ENCODE results near the gene PPIP5K1.

PPIP5K1 gene

DNA sequence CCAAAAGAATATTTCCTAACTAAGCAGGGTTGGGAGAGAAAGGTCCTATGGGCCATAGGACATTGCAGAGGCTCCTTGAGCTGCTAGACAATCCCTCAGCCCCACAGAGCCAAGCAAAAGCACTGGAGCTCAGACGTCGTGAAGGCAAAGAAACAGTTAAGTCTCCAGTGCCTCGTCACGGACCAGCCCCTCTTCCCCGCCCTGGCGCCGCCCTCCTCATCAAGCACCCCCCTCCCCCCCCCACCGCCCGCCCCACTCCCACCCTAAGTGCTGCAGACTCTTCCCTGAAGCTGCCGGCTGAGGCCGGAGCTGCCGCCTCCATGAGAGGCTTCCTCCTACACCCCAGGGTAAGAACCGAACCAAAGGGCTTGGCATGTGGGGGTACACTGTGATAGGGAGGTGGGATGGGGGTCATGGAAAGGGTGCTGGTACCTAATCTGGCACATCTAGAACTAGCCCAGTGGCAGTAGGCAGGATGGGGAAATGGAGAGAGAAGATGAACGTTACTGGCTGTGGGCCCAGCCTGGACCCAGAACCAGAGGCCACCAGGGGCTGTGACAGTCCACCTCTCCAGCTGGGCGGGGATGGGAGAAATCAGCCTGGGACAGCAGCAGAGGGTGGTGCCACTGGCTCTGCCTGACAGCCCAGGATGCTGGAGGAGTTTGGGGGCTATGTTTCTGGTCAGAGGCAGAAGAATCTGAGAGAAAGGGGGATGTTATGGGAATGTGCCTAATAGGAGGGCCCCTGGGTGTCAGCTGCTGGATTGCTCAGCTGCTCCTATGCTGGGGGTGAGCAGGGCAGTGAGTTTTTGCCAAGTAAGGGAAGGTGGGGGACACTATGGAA lies 72.4 kb downstream of the PPIP5K1 start, which contains the start of gene MAP1A:
Gene MAP1A, plus strand, starts transcription at position 255 of the 843 bp plus-strand sequence. CDS start 3,866 bp downstream, outside the sequence.
- DNase-seq (ENCODE audit: low spot score) = no peak

DNA sequence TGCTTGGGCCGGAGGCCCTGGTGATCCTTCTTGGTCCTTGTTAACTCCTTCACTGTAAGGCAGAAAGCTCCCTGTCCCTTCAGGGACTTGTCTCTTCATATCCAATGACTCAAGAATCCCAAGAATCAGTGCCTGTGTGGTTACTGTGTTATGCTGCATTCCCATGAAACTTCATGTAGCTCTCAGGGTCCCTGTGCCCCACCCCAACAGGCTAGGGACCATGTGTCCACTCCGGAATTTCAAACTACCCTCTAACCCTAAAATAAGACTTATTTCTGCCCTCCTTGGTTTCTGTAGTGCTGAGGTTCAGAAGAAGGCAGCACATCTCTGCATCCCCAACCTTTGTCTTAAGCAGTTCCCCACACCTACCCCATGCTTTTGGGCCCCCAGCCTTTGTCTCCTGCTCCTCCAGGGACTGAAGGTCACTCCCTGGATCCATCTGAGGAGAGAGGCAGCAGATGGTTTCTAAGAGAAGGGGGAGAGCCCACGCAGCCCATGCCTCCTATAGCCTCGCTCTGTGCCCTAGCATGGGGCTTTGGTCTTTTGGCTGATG lies 73.1 kb downstream of the PPIP5K1 start:
- no peak for DNase-seq (ENCODE audit: low spot score)

DNA sequence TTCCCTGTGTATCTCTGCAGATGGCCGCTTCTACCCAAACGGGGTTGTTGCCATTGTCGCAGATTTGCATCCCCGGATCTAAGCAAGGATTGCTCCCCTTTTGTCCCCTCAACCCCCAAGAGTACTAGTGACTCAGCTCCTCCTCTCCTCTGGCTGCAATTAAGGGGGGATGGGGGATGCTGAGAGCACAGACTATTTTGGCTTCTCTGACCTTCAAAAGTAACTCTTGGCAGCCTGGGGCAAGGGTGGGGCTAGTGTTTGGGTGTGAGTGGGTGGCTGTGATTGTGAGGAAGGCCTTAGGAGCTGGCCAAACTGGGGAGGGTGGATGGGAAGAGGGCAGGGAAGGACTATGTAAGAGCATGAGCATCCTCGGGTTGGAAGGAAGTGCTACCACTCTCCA lies 73.8 kb downstream of the PPIP5K1 start:
- no peak for DNase-seq (ENCODE audit: low spot score)

DNA sequence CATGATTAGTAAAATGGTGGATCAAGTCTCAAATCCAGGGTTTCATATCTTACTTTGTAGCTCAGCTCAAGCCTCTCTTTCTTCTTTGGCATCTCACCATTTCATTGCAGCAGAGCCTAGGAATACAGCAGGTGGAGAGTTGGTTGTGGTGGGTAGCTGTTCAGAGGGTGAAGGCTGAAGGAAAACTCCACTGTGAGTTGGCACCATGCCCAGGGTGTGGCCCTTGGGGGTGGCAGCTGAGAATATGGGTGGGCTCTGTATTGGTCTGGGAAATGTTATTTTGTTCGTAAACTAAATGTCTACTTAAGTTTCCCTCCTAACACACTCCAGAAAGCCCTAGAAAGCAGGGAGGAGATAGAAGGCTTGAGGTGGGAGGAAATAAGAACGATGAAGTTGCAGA lies 74.3 kb downstream of the PPIP5K1 start:
- no peak for DNase-seq (ENCODE audit: low spot score)

DNA sequence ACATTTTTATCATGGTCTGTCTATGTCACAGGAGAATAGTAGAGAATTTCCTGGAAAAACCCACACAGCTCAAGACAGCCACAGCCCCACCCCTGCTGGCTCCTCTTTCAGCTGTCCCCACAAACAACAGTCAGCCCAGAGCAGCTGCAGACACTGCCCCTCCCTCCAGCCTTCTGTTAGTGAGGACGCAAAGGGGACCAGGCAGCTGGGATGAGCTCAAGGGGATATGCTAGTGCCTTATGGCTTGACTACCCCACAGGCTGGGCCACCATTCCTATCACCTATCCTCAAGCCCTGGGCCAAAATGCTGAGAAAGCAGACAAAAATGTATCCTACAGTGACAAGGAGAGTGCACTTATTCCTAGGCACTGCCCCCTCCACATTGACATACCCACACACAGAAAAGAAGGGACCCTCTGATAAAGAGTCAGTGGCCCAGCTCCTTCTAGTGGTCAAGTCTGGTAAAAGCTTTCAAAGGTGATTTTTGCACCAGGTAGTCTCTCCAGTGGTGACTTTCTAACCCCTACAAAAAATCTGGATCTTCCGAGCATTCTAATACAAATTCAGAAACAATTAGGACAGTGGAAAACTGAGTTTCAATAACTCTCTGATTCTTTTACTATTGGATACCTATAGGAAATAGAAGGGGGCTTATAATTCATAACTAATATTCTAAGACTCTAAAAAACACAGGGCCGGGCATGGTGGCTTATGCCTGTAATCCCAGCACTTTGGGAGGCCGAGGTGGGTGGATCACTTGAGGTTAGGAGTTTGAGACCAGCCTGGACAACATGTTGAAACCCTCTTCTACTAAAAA lies 75.6 kb downstream of the PPIP5K1 start:
- DNase-seq (ENCODE audit: low spot score) = peak; percentile 28

DNA sequence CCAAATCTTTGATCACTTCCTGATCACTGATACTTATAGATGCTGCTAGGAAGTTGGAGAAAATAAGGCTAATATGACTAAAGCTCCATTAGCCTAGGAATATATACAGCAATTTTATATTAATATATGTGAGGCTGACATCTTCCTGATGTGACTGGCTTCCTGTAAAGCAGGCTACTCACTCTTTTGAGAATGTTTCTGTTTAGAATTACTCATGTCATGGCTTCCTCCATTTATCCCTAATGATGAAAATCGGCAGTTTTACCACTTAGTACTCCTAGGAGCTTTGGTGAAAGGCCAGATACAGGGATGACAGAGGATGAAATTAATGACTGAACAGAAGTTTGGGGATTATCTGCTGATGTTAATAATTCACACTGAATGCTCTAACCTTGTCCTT lies 76.5 kb downstream of the PPIP5K1 start:
- no peak for DNase-seq (ENCODE audit: low spot score)

DNA sequence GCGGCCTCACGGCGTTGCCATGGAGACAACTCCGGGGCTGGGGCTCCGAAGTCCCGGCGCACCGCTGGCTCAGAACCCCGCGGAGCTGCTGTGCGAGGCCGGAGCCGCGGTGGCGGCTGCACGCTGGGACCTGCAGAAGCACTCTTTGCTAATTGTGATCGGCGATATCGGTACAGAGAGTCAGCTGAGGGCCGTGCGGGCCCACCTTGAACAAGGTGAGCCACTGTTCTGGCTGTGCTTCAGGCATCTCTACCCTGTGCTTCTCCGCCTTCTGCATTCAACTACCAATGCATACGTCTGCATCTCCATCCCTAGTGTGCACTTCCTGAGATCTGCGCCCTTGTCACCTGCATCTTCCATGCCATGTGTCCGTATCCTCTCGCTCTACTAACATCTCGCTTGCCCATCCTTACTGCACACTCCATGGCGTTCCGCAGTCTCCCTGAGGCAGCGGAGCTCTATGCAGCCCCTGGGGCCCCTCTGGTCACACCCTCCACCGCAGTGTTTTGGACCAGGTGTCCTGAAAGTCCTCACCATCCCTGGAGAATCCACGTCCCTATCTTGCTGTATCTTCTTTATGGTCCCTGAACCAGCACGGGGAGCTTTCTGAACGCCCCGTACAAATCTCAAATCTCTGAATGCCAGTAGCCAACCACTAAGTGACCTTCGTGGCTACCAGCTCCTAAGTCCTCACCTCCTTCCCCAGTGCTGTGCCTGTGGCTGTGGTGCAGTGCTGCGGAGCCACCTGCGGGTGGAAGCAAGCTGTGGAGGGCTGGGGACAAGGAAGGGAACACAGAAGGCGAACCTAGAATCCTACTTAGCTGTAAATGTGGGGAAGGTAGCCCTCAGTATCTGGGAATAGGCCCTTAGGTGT lies 78.8 kb downstream of the PPIP5K1 start:
- DNase-seq (ENCODE audit: low spot score) = peak; percentile 14

DNA sequence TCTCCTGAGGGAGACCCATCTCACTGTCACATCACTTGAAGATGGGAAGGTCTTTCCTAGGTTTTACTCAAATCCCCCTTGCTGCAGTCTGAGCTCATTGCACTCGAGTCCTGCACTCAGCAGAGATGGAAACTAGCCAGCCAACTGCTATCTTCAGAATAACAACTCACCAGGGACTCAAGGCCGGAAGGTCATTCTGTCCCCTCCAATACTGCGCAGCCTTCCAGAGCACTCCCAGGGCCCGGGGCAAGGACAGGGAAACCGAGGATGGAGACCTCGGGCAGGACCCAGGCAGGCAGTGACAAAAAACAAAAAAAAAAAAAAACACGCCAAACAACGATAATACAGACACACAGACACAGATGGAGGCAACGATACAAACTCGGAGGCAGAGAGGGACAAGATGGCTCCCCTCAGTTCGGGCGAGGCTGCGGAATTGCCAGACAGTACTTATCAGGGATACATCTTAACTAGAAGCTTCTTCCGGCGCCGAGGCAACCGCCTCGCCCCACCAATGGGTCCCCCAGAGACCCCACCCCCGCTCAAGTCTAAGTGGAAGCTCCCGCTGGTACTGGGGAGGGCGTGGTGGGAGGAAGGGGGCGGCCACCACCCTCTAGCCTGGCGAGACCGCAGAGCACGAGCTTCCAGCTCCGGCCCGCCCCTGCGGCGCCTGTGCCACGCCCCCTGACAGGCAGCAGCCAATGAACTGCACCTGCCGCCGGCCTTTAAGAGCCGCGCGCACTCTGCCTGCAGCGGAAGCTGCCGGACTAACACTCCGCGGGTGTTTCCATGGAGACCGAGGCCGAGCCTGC lies 79.6 kb downstream of the PPIP5K1 start:
- peak; percentile 98 for DNase-seq (ENCODE audit: low spot score)

DNA sequence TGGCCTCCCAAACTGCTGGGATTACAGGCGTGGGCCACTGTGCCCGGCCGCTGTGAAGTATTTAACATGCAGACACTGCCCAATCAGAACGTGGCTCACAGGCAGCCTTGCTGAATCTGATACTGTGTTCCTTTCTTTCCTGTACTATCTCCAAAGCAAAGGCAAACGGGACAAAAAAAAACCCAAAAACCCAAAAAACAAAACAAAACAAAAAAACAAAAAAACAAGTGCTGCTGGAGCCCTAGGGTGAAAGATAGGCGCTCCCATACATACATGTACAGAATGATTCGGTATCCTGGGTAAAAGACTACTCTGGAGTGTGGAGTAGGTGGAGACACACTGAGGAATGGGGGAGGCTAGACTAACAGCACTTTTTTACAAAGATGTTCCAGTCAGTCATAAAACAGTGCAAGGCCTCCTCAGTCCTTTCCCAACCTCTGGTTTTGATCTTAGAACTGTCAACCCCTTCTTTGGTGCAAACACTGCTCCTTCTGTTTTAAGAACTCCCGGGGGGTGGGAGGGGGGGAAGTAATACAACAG lies 80.3 kb downstream of the PPIP5K1 start:
- DNase-seq (ENCODE audit: low spot score) = no peak

DNA sequence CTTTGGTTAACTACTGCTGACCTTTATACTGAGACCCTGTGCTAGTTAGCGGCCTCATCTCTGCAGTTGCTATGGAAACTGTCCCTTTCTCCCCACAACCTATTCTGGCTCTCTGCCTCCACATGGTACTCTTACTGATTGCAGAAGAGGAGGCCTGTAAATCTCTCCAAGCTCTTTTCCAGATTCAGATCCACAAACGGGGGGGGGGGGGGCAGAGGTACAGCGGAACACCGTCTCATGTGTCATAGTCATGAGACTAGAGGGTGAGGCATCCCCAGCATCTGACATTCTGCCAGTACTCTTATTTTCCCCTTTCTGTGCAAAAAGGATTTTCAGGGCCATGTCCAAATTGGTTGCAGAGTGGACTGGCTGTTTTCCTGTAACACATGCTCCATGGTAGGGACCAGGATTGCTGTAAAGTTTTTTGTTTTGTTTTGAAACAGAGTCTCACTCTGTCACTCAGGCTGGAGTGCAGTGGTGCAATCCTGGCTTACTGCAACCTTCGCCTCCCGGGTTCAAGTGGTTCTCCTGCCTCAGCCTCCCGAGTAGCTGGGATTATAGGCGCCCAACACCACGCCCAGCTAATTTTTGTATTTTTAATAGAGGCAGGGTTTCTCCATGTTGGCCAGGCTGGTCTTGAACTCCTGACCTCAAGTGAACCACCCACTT lies 80.9 kb downstream of the PPIP5K1 start:
- no peak for DNase-seq (ENCODE audit: low spot score)

DNA sequence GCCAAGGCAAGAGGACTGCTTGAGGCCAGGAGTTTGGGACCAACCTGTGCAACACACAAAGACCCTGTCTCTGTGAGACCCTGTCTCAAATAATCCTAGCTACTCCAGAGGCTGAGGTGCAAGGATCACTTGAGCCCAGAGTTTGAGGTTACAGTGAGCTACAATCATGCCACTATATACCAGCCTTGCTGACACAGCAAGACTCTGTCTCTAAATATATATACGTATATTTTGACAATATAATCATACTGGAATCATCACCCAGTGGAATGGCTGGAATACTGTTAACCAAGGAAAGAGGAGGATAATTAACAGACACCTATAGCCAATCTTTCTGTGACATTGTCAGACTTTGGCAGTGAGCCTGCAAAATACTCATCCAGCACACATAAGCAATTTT lies 81.6 kb downstream of the PPIP5K1 start:
- no peak for DNase-seq (ENCODE audit: low spot score)

DNA sequence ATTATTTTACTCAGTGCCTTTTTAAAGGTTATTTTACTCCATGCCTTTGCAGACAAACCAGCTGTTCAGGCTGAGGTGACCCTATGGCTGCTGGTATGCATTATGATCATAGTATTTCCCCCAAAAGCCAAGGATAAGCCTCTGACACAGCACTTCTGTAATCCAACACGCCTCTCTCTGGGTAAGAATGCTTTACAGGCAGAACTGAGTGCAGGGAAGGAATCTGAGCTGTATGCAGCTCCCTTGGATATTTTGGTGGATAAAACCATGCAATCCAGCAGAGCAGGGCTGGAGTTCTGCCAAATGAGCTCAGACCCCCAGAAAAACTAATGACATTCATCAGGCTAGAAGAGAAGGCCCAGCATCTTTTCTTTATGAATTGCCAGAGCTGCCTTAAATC lies 84.3 kb downstream of the PPIP5K1 start:
- DNase-seq (ENCODE audit: low spot score) = no peak

DNA sequence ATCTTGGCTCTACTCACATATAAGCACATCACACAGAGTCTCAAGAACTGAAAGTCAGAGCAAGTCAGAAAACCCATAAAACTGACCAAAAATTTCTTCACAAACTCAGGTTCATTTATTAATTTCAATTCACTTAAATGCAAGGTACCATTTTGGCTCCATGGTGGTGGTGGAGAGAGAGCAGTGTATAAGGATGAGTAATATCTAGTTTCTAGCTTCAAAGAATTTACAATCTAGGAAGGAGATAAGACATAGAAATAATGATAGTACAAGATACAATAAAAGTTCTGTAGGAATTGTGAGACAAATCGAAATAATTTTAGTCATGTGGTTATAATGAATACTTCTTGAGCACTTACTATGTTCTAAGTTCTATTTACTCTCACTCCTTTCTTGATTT lies 90.4 kb downstream of the PPIP5K1 start:
- no peak for DNase-seq (ENCODE audit: low spot score)

DNA sequence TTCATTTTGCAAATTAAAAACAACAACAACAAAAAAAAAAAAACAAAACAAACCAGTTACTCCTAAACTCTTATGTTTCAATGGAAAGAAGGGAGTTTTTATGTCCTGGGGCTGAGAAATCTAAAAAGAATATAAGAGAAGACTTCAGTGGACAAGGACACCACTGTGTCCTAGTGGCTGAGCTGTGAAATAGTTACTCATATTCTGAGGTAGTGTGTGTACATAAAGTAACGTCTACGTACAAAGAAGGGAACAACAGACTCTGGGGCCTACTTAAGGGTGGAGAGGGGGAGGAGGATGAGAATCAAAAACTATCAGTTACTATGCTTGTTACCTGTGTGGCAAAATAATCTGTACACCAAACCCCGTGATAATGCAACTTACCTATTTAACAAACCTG lies 91.0 kb downstream of the PPIP5K1 start:
- DNase-seq (ENCODE audit: low spot score) = no peak

DNA sequence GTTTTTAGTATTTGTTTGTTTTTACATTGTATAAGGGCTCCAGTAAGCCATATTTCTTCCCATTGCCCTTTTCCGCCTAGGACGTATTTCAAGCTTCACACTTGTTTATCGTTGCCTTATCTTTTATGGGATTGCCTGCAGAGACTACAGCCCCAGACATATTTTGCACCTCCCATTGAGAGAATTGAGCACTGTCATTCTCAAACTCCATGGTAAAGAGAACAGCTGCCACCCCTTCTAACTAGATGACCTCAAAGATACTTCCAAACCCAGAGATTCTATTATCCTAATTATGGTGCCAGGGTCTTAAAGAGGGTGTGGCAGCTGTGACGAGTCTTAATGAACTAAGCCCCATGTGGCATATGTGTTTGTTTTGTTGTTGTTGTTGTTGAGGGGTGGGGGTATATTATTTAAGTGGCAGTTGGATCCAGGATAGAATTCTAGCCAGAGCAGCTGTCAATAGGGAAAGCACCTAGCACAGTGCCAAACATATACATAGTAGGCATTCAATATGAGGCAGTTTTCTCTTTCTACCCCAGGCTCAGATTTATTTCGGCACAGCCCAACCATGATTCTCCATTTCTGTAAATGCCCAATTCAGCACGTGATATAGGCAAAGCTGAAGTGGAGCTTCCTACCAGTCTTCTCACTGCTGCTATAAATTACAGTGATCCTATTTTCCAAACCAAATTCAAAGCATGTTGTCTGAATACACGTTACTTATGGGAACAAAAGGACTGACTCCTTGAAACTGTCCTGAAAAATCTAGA lies 96.1 kb downstream of the PPIP5K1 start:
- no peak for DNase-seq (ENCODE audit: low spot score)

DNA sequence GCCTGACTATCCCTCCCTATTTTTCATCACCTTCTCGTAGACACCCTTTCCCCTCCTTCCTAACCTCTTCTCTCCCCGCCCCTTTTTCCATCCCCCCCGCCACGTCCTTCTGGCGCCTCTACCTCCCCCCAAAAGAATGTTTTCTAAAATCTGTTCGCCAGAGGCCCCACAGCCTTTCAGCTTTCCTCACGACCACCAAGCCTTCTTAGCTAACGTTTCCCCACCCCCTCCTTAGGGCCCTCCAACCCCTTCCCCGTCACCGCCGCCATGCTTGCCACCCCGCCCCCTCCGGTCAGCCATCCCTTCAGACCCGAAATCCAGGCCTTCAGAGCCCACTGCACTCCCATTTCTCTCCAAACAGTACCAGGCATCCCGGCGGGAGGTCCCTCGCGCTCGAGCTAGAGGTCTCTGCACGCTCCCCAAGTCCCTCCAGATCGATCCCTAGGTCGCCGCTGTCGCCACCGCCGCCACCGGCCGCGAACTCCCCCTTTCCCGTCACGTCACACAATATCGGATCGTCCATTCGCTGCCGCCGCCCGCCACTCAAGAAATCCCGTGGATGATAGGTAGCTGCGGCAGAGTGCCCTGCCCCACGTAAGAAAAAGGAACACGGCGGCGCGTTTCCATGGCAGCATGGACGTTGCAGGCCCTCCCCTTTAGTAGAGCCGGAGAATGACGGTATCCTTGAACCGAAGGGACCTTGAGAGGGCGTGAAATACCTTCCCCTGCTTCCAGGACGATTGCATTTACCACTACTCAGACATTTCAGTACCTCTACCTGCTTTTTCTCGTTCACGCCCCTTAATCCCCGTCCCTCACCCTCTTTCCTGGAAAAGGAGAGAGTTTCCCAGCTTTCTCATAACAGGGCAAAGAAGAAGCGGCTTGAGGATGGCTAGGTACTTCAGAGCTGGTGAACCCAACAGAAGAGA lies 97.1 kb downstream of the PPIP5K1 start, which contains the start of gene TP53BP1:
Gene TP53BP1, minus strand, starts transcription at position 484 of the 929 bp plus-strand sequence. Its CDS starts 113 bp downstream, at position 371.
- peak; percentile 93 for DNase-seq (ENCODE audit: low spot score)

DNA sequence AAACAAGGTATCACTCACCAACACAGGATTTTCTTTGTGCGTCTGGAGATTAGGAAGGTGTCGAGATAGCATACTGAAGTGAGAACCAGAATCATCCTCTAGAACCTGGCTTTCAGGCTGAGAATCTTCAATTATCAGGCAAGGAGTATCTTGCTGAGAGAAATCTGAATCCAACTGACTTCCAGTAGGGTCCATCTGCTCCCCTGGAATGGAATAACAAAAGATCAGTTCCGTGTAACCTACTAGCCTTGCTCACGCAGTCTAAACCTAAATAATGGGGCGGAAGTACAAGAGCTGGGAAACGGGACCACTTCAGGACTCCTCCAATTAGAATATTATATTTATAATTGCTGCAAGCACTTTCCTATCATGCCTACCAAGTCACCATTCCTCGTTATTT lies 97.7 kb downstream of the PPIP5K1 start:
- DNase-seq (ENCODE audit: low spot score) = no peak

DNA sequence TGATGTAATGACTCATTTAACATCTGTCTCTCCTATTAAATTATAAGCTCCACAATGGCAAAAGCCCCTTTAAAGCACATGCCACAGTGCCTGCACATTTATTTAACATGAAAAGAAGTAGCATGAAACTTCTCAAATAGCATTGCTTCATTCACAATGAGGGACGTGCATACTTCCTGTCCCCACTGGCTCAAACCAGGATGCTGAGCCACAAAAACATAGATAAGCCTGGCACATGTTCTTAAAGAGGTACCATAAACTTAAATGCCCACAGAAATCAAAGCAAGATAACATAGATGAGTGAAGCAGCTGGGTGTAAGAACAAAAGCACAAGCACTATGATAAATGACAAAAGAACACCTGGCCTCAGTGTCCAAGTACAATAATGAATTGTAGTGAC lies 100.8 kb downstream of the PPIP5K1 start:
- DNase-seq (ENCODE audit: low spot score) = no peak
